ENCODE measurements around the gene PHPT1.

GRCh38 chr9:136806631-136807201 lies 42.5 kb upstream of the PHPT1 start:
- TF ChIP-seq EZH2 (IDR thresholded peaks at IDR 0.05; ENCODE audit: borderline replicate concordance) (no peak), CTCF (IDR thresholded peaks at IDR 0.05; ENCODE audit: poor library complexity) (no peak), EZH2phosphoT487 (IDR thresholded peaks at IDR 0.05; ENCODE audit: low read depth, severe bottlenecking, unreplicated experiment) (no peak)

All from hepatocyte (in vitro differentiated cells).